ENCODE data around the gene DNAH7.

DNAH7 gene

DNA sequence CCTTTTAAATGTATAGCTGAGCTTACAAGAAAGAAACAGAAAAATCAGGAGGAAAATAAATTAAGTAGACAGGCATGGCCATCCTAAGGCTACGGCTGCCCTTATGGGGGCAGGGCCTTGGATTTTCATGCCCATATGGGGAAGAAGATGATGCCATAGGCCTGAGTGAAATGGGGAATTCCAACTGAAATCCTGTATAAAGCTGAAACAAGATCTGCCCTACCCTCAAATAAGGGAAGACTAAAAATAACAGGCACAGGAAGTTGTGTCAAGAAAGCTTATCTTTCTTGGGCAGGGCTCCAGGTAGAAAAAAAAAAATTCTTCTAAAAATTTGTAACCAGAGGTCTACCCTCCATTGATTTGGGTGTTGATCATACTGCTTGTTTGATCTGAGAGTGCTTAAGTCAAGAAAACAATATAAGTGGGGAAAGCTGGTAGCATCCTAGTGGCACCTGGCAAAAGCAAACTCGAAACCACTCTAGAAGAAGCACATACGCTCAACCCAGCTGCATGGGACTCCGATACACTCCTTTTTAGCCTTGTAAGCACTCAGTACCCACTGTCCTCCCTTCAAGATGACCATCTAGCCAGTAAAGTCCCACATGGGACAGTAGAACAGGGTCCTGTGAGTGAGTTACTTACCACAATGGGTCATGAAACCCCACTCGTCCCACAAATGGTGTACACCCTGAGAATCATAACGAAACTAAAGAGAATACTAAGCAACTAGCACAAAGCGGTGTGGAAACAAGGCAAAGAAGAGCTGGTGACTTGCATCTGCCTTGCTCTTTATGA, 22.3 kb downstream of the DNAH7 start:
- H3K4me1 ChIP-seq (ENCODE audit: low read depth, poor library complexity, severe bottlenecking): peaks cover 58% of the 10 kb centered on the region
- peak overlapping the region; percentile 99 for H3K27ac ChIP-seq
- TF ChIP-seq, protein P1, sequence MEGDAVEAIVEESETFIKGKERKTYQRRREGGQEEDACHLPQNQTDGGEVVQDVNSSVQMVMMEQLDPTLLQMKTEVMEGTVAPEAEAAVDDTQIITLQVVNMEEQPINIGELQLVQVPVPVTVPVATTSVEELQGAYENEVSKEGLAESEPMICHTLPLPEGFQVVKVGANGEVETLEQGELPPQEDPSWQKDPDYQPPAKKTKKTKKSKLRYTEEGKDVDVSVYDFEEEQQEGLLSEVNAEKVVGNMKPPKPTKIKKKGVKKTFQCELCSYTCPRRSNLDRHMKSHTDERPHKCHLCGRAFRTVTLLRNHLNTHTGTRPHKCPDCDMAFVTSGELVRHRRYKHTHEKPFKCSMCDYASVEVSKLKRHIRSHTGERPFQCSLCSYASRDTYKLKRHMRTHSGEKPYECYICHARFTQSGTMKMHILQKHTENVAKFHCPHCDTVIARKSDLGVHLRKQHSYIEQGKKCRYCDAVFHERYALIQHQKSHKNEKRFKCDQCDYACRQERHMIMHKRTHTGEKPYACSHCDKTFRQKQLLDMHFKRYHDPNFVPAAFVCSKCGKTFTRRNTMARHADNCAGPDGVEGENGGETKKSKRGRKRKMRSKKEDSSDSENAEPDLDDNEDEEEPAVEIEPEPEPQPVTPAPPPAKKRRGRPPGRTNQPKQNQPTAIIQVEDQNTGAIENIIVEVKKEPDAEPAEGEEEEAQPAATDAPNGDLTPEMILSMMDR (conservative IDR thresholded peaks at IDR 0.05; ENCODE audit: low read depth, low read length): no peak
- H3K79me2 ChIP-seq (ENCODE audit: insufficient read depth, low read depth): no peaks in the 10 kb centered on the region
- peak overlapping the region; percentile 85 for H3K4me3 ChIP-seq (IDR thresholded peaks at IDR 0.05; ENCODE audit: insufficient read depth, low read depth, low read length)
- no peaks in the 10 kb centered on the region for H4K20me1 ChIP-seq (ENCODE audit: insufficient read depth)
- H3K4me2 ChIP-seq: peak overlapping the region; percentile 63
- H2AFZ ChIP-seq (ENCODE audit: low read depth): peak overlapping the region; percentile 62
- no peaks in the 10 kb centered on the region for H3K27me3 ChIP-seq (ENCODE audit: insufficient read depth, low read depth)
- peak overlapping the region; percentile 83 for H3K9ac ChIP-seq
- no peaks in the 10 kb centered on the region for H3K36me3 ChIP-seq (ENCODE audit: insufficient read depth)

DNA sequence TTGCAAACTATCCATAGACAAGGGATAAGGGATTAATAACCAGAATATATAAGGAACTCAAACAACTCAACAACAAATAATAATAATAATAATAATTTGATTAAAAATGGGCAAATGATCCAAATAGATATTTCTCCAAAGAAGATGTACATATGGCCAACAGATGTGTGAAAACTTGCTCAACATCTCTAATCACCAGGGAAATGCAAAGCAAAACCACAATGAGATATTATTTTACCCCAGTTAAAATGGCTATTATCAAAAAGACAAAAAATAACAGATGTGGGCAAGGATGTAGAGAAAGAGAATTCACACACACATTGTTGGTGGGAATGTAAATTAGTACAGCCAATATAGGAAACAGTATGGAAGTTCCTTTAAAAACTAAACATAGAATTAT, 26.9 kb downstream of the DNAH7 start:
- peaks cover 34% of the 10 kb centered on the region for H3K4me1 ChIP-seq (ENCODE audit: low read depth, poor library complexity, severe bottlenecking)
- H3K4me2 ChIP-seq: no peak overlapping the region
- H3K36me3 ChIP-seq (ENCODE audit: insufficient read depth): no peaks in the 10 kb centered on the region
- no peaks in the 10 kb centered on the region for H3K27me3 ChIP-seq (ENCODE audit: insufficient read depth, low read depth)
- H4K20me1 ChIP-seq (ENCODE audit: insufficient read depth): no peaks in the 10 kb centered on the region
- TF ChIP-seq, protein P1 (conservative IDR thresholded peaks at IDR 0.05; ENCODE audit: low read depth, low read length): no peak
- H3K27ac ChIP-seq: no peak overlapping the region
- no peaks in the 10 kb centered on the region for H3K79me2 ChIP-seq (ENCODE audit: insufficient read depth, low read depth)
- H3K9ac ChIP-seq: no peak overlapping the region
- no peak overlapping the region for H2AFZ ChIP-seq (ENCODE audit: low read depth)
- no peak overlapping the region for H3K4me3 ChIP-seq (IDR thresholded peaks at IDR 0.05; ENCODE audit: insufficient read depth, low read depth, low read length)

DNA sequence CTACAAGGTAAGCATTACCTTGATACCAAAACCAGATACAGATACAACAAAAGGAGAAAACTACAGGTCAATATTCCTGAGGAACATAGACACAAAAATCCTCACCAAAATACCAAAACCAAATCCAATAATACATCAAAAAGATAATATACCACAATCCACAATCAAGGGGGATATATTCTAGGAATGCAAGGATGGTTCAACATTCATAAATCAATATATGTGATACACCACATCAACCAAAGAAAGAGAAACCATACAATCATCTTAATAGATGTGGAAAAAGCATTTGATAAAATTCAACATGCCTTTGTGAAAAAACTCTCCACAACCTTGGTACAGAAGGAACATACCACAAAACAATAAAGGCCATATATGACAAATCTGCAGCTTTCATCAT, 28.4 kb downstream of the DNAH7 start:
- Histone ChIP-seq H3K27me3 (ENCODE audit: insufficient read depth, low read depth) (no peaks in the 10 kb centered on the region), H3K9ac (no peak overlapping the region), H3K36me3 (ENCODE audit: insufficient read depth) (no peaks in the 10 kb centered on the region), H3K4me1 (ENCODE audit: low read depth, poor library complexity, severe bottlenecking) (peaks cover 25% of the 10 kb centered on the region), H4K20me1 (ENCODE audit: insufficient read depth) (no peaks in the 10 kb centered on the region), H3K4me2 (no peak overlapping the region), H3K79me2 (ENCODE audit: insufficient read depth, low read depth) (no peaks in the 10 kb centered on the region), H3K4me3 (IDR thresholded peaks at IDR 0.05; ENCODE audit: insufficient read depth, low read depth, low read length) (no peak overlapping the region), H3K27ac (no peak overlapping the region), H2AFZ (ENCODE audit: low read depth) (no peak overlapping the region)
- TF ChIP-seq, protein P1 (conservative IDR thresholded peaks at IDR 0.05; ENCODE audit: low read depth, low read length): no peak

DNA sequence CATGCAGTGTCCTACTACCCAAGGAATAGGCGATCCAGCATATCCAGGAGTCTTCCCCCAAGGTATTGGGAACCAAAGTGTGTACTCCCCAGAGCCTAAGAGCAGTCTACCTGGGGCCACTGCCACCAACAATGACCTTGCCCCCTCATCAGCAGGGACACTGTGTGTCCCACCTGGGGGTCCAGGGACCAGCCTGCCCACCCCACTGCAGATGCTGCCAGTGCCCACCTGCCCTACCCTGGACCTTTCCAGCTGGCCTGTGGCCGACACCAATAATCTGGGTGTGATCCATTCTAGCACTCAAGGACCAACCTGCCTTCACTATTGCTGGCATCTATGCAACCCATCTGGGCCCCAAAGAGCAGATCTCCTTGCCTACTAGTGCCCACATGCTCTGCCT, 32.2 kb downstream of the DNAH7 start:
- TF ChIP-seq, protein P1 (conservative IDR thresholded peaks at IDR 0.05; ENCODE audit: low read depth, low read length): no peak
- Histone ChIP-seq H3K79me2 (ENCODE audit: insufficient read depth, low read depth) (no peaks in the 10 kb centered on the region), H3K4me2 (no peak overlapping the region), H3K9ac (no peak overlapping the region), H4K20me1 (ENCODE audit: insufficient read depth) (no peaks in the 10 kb centered on the region), H2AFZ (ENCODE audit: low read depth) (no peak overlapping the region), H3K4me1 (ENCODE audit: low read depth, poor library complexity, severe bottlenecking) (peaks cover 4% of the 10 kb centered on the region), H3K36me3 (ENCODE audit: insufficient read depth) (no peaks in the 10 kb centered on the region), H3K27ac (no peak overlapping the region), H3K27me3 (ENCODE audit: insufficient read depth, low read depth) (no peaks in the 10 kb centered on the region), H3K4me3 (IDR thresholded peaks at IDR 0.05; ENCODE audit: insufficient read depth, low read depth, low read length) (no peak overlapping the region)
